Measurements from ENCODE around the gene ATG16L2. TPM values are rescaled to one million over a fixed set of nuclear protein-coding genes. Genes with fewer than 3 reads are reported as not detected.

ATG16L2 gene
- total and polyA plus RNA-seq, 2 of the 4 experiments (the other 2 are of a cell fraction) = 1.3 to 12.7 TPM

- in situ Hi-C loops (cut with MboI; ENCODE audit: low sequenced_read_pairs) = no loop called here
- intact Hi-C loops (cut with micrococcal nuclease) = no loop called here
- ChIA-PET POLR2A (ENCODE audit: unreplicated experiment) (no interaction called here), CTCF (interaction anchor here (0.6 kb wide), 1 partner anchor 17 kb away, joined by 3 read pairs; no protein-coding TSS in a partner anchor)
- Histone ChIP-seq H3K27me3 (ENCODE audit: control insufficient read depth, insufficient read depth, low read length) (no peaks in the 10 kb centered on the region; the same call in 1 of the 2 replicates), H2BK15ac (ENCODE audit: low read depth, low read length) (no peak overlapping the region), H4K5ac (ENCODE audit: low read depth, low read length) (no peak overlapping the region), H3K79me1 (ENCODE audit: low read depth in 1 of 2, low read length in 2 of 2) (peaks cover 0 to 19% of the 10 kb centered on the region in 2 experiments; a peak in 2 of 4 replicates), H2BK5ac (ENCODE audit: low read depth, low read length, poor library complexity, severe bottlenecking) (no peak overlapping the region), H3K9ac (ENCODE audit: low read depth, low read length) (no peak overlapping the region), H2AK5ac (ENCODE audit: low read depth, low read length) (no peak overlapping the region), H3K4ac (ENCODE audit: low read depth, low read length) (no peak overlapping the region), H3K23ac (ENCODE audit: low read depth, low read length) (no peak overlapping the region), H4K91ac (ENCODE audit: insufficient read depth, low read depth, low read length) (no peak overlapping the region), H4K20me1 (ENCODE audit: insufficient read depth, low read length) (peaks cover 13% of the 10 kb centered on the region), H3K36me3 (ENCODE audit: control insufficient read depth, insufficient read depth, low read length) (no peaks in the 10 kb centered on the region), H3K27ac (ENCODE audit: insufficient read depth, low read length) (no peak overlapping the region), H3K4me1 (ENCODE audit: control insufficient read depth, insufficient read depth, low read length) (peaks cover 27% of the 10 kb centered on the region), H4K8ac (ENCODE audit: low read depth in 2 of 2, low read length in 2 of 2) (no peak overlapping the region), H3K56ac (ENCODE audit: extremely low read depth, insufficient read depth, low read length) (no peak overlapping the region), H3K9me3 (ENCODE audit: control insufficient read depth, insufficient read depth, low read length) (no peaks in the 10 kb centered on the region), H3K4me3 (ENCODE audit: insufficient read depth, low read depth, low read length) (no peak overlapping the region), H3K4me2 (ENCODE audit: low read depth, low read length) (no peak overlapping the region), H2AK9ac (replicated peaks; ENCODE audit: low read depth, low read length, poor library complexity) (no peak overlapping the region), H2AFZ (replicated peaks; ENCODE audit: low read length, poor library complexity) (no peak overlapping the region), H3K18ac (ENCODE audit: low read depth, low read length) (no peak overlapping the region), H3K9me1 (ENCODE audit: insufficient read depth, low read length) (peaks cover 7% of the 10 kb centered on the region; the same call in 1 of the 2 replicates), H2BK20ac (ENCODE audit: low read depth, low read length) (no peak overlapping the region), H3K14ac (replicated peaks; ENCODE audit: low read depth, low read length) (no peak overlapping the region), H2BK120ac (ENCODE audit: low read depth, low read length) (no peak overlapping the region)
- TF ChIP-seq USF2 (IDR thresholded peaks at IDR 0.05; ENCODE audit: low read depth, low read length) (no peak), SMC3 (IDR thresholded peaks at IDR 0.05; ENCODE audit: low read depth, low read length) (no peak), POLR2A (IDR thresholded peaks at IDR 0.05; ENCODE audit: low read depth, low read length) (no peak), RCOR1 (IDR thresholded peaks at IDR 0.05; ENCODE audit: insufficient replicate concordance, low read length) (no peak), BHLHE40 (IDR thresholded peaks at IDR 0.05; ENCODE audit: low read depth, low read length) (no peak), NFE2L2 (IDR thresholded peaks at IDR 0.05; ENCODE audit: low read depth, low read length) (no peak), CEBPB (IDR thresholded peaks at IDR 0.05; ENCODE audit: low read depth, low read length) (no peak), ELK1 (IDR thresholded peaks at IDR 0.05; ENCODE audit: borderline replicate concordance, low read depth, low read length) (no peak), FOS (IDR thresholded peaks at IDR 0.05; ENCODE audit: low read depth, low read length) (no peak), MAZ (IDR thresholded peaks at IDR 0.05; ENCODE audit: borderline replicate concordance, low read depth, low read length) (no peak)
- dilution Hi-C loops (cut with HindIII; ENCODE audit: low sequenced_read_pairs, unreplicated experiment) = no loop called here
- 85% methylated on average over 5 of the region's 7 CpGs; no CpG with 5 or more reads in 1 of the 2 experiments for WGBS, 2 experiments (ENCODE audit: extremely low coverage in 2 of 2, insufficient read length in 1 of 2)
- DNase-seq (no peak), ATAC-seq (ENCODE audit: low read depth) (no peak)
- no TSS peak for BruUV-seq (replicated peaks)
Measured at GRCh38 chr11:72775288-72776110, 38.7 kb upstream of the ATG16L2 start.

All from IMR-90 (cell line).